ENCODE measurements around the gene OR1D2.
A peak's percentile ranks its signal among the peaks of the same experiment; 100 is the strongest.
"Not testable (repeated sequence)": the region's sequence is repeated elsewhere in the genome, so short reads cannot be mapped to it uniquely, and the experiment has no call there.

The OR1D2 gene, protein sequence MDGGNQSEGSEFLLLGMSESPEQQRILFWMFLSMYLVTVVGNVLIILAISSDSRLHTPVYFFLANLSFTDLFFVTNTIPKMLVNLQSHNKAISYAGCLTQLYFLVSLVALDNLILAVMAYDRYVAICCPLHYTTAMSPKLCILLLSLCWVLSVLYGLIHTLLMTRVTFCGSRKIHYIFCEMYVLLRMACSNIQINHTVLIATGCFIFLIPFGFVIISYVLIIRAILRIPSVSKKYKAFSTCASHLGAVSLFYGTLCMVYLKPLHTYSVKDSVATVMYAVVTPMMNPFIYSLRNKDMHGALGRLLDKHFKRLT

DNA sequence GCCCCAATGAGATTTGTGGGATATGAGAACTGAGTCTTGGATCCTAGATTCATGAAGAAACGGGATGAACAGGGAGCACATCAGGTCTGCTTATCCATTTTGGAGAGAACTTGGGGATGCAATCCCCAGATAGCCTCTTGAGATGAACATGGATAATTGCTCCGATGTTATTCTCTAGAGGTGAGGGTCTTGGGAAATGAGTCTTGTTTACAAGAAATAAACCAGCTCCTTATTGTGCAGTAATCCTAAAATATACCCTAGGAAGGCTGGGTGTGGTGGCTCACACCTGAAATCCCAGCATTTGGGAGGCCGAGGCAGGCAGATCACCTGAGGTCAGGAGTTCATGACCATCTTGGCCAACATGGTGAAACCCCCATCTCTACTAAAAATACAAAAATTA lies at the start of gene OR1D2:
Gene OR1D2, minus strand, starts transcription at position 101 of the 400 bp plus-strand sequence. CDS start 11,426 bp downstream, outside the sequence.
- TF ChIP-seq, protein P1, sequence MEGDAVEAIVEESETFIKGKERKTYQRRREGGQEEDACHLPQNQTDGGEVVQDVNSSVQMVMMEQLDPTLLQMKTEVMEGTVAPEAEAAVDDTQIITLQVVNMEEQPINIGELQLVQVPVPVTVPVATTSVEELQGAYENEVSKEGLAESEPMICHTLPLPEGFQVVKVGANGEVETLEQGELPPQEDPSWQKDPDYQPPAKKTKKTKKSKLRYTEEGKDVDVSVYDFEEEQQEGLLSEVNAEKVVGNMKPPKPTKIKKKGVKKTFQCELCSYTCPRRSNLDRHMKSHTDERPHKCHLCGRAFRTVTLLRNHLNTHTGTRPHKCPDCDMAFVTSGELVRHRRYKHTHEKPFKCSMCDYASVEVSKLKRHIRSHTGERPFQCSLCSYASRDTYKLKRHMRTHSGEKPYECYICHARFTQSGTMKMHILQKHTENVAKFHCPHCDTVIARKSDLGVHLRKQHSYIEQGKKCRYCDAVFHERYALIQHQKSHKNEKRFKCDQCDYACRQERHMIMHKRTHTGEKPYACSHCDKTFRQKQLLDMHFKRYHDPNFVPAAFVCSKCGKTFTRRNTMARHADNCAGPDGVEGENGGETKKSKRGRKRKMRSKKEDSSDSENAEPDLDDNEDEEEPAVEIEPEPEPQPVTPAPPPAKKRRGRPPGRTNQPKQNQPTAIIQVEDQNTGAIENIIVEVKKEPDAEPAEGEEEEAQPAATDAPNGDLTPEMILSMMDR (IDR thresholded peaks at IDR 0.05; ENCODE audit: low read depth, low read length, missing control alignments) = no peak
- H3K4me3 ChIP-seq (replicated peaks; ENCODE audit: low read depth, low read length) = no peak within 1 kb of the TSS
- no peak for DNase-seq (ENCODE audit: extremely low read depth, low read depth)

DNA sequence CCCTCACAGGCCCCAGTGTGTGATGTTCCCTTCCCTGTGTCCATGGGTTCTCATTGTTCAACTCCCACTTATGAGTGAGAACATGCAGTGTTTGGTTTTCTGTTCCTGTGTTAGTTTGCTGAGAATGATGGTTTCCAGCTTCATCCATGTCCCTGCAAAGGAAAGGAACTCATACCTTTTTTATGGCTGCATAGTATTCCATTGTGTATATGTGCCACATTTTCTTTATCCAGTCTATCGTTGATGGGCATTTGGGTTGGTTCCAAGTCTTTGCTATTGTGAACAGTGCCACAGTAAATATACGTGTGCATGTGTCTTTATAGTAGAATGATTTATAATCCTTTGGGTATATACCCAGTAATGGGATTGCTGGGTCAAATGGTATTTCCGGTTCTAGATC lies 33.3 kb upstream of the OR1D2 start:
- DNase-seq (ENCODE audit: extremely low read depth, low read depth); H3K4me3 ChIP-seq (replicated peaks; ENCODE audit: low read depth, low read length): not testable (repeated sequence)

DNA sequence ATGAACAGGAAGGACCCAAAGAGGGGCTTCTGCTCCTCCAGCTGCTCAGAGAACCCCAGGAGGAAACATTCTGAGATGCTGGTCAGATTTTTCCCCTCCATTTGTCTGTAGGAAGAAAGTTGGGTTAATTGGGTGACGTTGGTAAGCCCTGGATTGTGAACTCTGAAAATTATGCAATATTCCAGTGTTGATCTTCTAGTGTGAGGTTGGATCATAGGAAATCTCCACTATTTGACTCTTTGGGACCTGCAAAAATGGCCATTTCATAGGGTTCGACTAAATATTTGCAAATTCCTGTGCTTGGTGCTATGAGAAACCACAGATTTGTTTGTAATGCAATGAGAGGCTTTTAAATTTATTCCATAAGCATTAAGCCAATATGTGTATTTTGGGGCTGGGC lies 23.2 kb upstream of the OR1D2 start, which contains the start of gene OR1G1:
Gene OR1G1, minus strand, starts transcription at position 101 of the 400 bp plus-strand sequence. Its CDS starts 0 bp downstream, at position 101.
- no peak for DNase-seq (ENCODE audit: extremely low read depth, low read depth)
- H3K4me3 ChIP-seq (replicated peaks; ENCODE audit: low read depth, low read length) = no peak within 1 kb of the TSS
- TF ChIP-seq, protein P1 (IDR thresholded peaks at IDR 0.05; ENCODE audit: low read depth, low read length, missing control alignments) = no peak

DNA sequence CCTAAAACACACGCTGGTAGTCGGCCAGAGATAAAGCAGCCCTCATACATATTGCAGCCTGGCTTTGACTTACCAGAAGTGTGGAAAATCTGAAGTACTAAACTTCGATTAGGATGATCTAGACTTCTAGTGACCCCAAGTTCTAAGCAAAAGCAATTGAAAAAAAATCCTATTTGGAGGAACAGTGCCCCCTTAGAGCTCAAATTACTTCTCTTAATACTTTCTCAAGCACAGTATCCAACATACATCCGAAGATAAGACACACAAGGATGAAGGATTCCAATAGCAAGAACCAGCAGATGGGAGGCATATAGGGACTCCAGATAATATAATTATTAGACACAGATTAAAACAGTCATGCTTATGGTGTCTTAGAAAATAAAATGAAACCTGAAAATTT lies 30.4 kb downstream of the OR1D2 start:
- not testable (repeated sequence) for DNase-seq (ENCODE audit: extremely low read depth, low read depth); H3K4me3 ChIP-seq (replicated peaks; ENCODE audit: low read depth, low read length)

DNA sequence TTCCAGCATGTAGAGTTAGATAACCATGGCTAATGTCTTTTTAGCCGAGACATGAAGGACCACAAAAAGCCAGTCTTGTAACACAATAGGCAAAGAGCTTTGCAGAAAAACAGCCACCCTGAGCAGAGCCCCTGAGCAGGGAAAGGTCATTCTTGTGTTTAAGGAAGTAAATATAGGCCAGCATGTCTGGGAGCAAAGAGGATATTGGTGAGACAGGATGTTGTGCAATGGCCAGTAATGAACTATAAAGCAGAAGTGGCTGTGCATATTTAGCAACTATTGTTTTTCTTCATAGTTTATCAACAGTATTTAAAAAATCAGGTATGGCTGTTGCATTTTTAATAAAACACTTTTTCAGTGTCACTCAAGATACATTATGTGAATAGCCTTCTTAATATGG lies 39.0 kb downstream of the OR1D2 start:
- DNase-seq (ENCODE audit: extremely low read depth, low read depth); H3K4me3 ChIP-seq (replicated peaks; ENCODE audit: low read depth, low read length): not testable (repeated sequence)

DNA sequence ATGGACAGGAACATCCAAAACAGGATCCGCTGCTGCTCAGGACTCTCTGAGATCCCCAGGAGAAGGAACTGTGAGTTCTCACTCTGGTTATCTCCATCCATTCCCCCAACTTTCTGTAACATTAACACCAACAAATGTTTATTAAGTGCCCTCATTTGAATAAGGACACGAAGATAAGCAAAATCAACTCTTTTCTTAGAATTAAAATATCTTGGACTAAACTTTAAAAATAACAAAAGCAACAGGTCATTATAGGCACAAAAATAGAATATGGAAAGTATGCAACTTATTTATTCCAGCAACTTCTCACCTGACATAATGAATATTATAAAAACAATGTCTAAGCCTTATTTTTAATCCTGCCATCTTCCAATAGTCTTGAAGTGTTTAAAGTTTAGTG lies 40.7 kb downstream of the OR1D2 start, which contains the start of gene OR1D5:
Gene OR1D5, minus strand, starts transcription at position 101 of the 400 bp plus-strand sequence. Its CDS starts 0 bp downstream, at position 101.
- not testable (repeated sequence) for H3K4me3 ChIP-seq (replicated peaks; ENCODE audit: low read depth, low read length); DNase-seq (ENCODE audit: extremely low read depth, low read depth)

DNA sequence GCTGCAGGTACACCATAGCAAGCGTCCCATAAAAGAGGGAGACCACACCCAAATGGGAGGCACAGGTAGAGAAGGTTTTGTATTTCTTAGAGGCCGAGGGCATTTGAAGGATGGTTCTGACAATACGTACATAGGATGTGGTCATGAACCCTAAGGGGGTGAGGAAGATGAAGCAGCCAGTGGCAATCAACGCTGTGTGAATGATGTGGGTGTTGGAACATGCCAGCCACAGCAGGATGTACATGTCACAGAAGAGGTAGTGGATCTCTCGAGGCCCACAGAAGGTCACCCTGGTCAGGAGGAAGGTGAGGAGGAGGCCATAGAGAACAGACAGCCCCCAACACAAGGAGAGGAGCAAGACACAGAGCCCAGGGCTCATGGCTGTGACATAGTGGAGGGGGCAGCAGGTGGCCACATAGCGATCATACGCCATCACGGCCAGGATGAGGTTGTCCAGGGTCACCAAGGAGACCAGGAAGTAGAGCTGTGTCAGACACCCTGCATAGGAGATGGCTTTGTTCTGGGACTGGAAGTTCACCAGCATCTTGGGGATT lies 41.3 kb downstream of the OR1D2 start:
- DNase-seq (ENCODE audit: extremely low read depth, low read depth); H3K4me3 ChIP-seq (replicated peaks; ENCODE audit: low read depth, low read length): not testable (repeated sequence)

DNA sequence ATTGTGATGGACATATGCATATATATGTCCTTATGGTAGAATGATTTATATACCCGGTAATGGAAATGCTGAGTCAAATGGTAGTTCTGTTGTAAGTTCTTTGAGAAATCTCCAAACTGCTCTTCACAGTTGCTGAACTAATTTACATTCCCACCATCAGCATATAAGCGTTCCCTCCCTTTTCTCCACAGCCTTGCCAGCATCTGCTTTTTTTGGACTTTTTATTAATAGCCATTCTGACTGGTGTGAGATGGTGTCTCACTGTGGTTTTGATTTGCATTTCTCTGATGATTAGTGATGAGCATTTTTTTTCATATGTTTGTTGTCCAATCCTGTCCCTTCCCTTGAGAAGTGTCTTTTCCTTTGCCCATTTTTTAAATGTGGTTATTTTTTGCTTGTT lies 49.4 kb downstream of the OR1D2 start:
- DNase-seq (ENCODE audit: extremely low read depth, low read depth); H3K4me3 ChIP-seq (replicated peaks; ENCODE audit: low read depth, low read length): not testable (repeated sequence)

DNA sequence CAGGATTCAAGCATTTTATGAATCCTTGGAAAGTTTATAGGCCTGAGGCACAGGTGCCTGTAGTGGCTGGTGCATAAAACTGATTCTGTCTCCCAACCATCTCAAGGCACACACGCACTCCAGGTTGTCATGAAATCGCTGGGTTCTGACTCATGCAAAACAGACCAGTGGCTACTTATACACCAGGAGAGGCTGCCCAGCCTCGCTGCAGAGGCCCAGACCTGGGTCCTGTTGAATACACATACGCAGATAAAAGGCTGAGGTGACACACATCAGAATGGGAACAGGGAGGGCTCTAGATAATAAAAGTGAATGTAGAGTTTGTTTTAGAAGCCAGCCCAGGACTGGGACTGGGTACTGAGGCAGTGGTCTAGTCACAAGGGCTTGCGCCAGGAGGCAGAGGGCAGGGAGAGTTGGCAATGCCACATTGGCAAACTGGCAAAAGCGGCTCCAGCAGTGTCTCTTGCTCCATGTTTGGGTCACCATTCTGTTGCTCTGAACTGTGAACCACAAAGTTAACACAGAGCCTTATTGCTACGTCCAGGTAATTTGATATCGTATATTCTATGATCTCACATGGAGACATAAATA lies 54.4 kb downstream of the OR1D2 start:
- peak overlapping the region; percentile 61 for H3K4me3 ChIP-seq (replicated peaks; ENCODE audit: low read depth, low read length)
- no peak for DNase-seq (ENCODE audit: extremely low read depth, low read depth)
- TF ChIP-seq, protein P1 (IDR thresholded peaks at IDR 0.05; ENCODE audit: low read depth, low read length, missing control alignments) = no peak
